ENCODE results near the gene RBFOX1. TPM values are rescaled to one million over a fixed set of nuclear protein-coding genes. Genes with fewer than 3 reads are reported as not detected.

RBFOX1 gene
- total and polyA plus RNA-seq, 10 of the 15 experiments (the other 5 are each of a cell fraction or from before 2014, with no cell fraction given) = 0.87 TPM; not detected in 9

GRCh38 chr16:7431723-7432122 lies 99.1 kb downstream of the RBFOX1 start:
- WGBS (ENCODE audit: insufficient coverage, insufficient replicate concordance, low lambda C conversion rate, missing lambda C conversion rate) = 0% methylated on average over 2 of the region's 2 CpGs
- ChIA-PET RAD21 (ENCODE audit: unreplicated experiment) (no interaction called here), CTCF (no interaction called here), SMC1A (ENCODE audit: uncharacterized antibody, unreplicated experiment) (no interaction called here), POLR2A (no interaction called here)
- Histone ChIP-seq H3K27ac (ENCODE audit: control insufficient read depth, insufficient read depth) (no peak overlapping the region), H3K9me3 (replicated peaks; ENCODE audit: control insufficient read depth, insufficient read depth, low read length) (no peaks in the 10 kb centered on the region; the same call in 2 of the 3 replicates), H3K79me2 (ENCODE audit: control insufficient read depth, insufficient read depth, low read length) (no peaks in the 10 kb centered on the region), H3K9ac (ENCODE audit: control insufficient read depth, insufficient read depth, low read length) (no peak overlapping the region), H3K36me3 (ENCODE audit: control insufficient read depth in 2 of 2, insufficient read depth in 2 of 2, low read length in 1 of 2) (no peaks in the 10 kb centered on the region), H3K4me1 (ENCODE audit: control insufficient read depth, insufficient read depth, low read length) (no peaks in the 10 kb centered on the region), H3K4me2 (ENCODE audit: control insufficient read depth, insufficient read depth) (no peak overlapping the region), H3K4me3 (no peak overlapping the region), H4K20me1 (ENCODE audit: control insufficient read depth, insufficient read depth) (no peaks in the 10 kb centered on the region), H2AFZ (ENCODE audit: control insufficient read depth, low read depth, low read length) (no peak overlapping the region), H3K27me3 (replicated peaks in 1 of 2; ENCODE audit: control insufficient read depth in 2 of 2, insufficient read depth in 2 of 2, low read length in 1 of 2) (no peaks in the 10 kb centered on the region)
- ATAC-seq (no peak), DNase-seq (ENCODE audit: low read depth, low spot score) (no peak), FAIRE-seq (no peak)
- no TSS peak for BruUV-seq (replicated peaks)
- TF ChIP-seq PML (IDR thresholded peaks at IDR 0.05; ENCODE audit: low read length) (no peak), ZBED1 (IDR thresholded peaks at IDR 0.05; ENCODE audit: borderline replicate concordance) (no peak), MYC (IDR thresholded peaks at IDR 0.05; ENCODE audit: insufficient read depth, insufficient read length, insufficient replicate concordance, low read length, severe bottlenecking) (no peak), NR2C2 (IDR thresholded peaks at IDR 0.05; ENCODE audit: borderline replicate concordance, control insufficient read depth, insufficient read length, low read depth) (no peak), YY1 (IDR thresholded peaks at IDR 0.05; ENCODE audit: low read depth, low read length) (no peak), KDM1A (IDR thresholded peaks at IDR 0.05; ENCODE audit: borderline replicate concordance) (no peak), RELA (IDR thresholded peaks at IDR 0.05; ENCODE audit: borderline replicate concordance, partially characterized antibody) (no peak), ESRRA (IDR thresholded peaks at IDR 0.05; ENCODE audit: low read length) (no peak), CHD2 (IDR thresholded peaks at IDR 0.05; ENCODE audit: borderline replicate concordance, low read depth, low read length) (no peak), E4F1 (IDR thresholded peaks at IDR 0.05; ENCODE audit: borderline replicate concordance, partially characterized antibody) (no peak), ASH2L (IDR thresholded peaks at IDR 0.05; ENCODE audit: borderline replicate concordance, low read depth) (no peak), RUNX3 (IDR thresholded peaks at IDR 0.05; ENCODE audit: low read length) (no peak), ZNF217 (IDR thresholded peaks at IDR 0.05) (no peak), E2F4 (IDR thresholded peaks at IDR 0.05; ENCODE audit: low read depth, low read length) (no peak), NRF1 (conservative IDR thresholded peaks at IDR 0.05; ENCODE audit: low read depth, low read length) (no peak), ZZZ3 (IDR thresholded peaks at IDR 0.05; ENCODE audit: control insufficient read depth, insufficient read length, low read depth) (no peak)
- in situ Hi-C loops (cut with MboI) = no loop called here
- intact Hi-C loops (cut with micrococcal nuclease; ENCODE audit: unreplicated experiment) = no loop called here

Data from GM12878 (cell line).